Fibroblast of peridontal ligament (primary cell): ENCODE data around the gene SLC6A19.

Experiments
- DNase-seq: peaks from one replicate; pipeline ENCODE4 v3.0.0-alpha.2; 2010; ENCODE audit errors: extremely low read depth

Gene SLC6A19

GRCh38 chr5:1209489-1209852 is 8.1 kb downstream of the SLC6A19 start:
- DNase-seq = no peak

GRCh38 chr5:1209896-1210776 is 8.7 kb downstream of the SLC6A19 start:
- no peak for DNase-seq

GRCh38 chr5:1210832-1211251 is 9.4 kb downstream of the SLC6A19 start:
- no peak for DNase-seq

DNA sequence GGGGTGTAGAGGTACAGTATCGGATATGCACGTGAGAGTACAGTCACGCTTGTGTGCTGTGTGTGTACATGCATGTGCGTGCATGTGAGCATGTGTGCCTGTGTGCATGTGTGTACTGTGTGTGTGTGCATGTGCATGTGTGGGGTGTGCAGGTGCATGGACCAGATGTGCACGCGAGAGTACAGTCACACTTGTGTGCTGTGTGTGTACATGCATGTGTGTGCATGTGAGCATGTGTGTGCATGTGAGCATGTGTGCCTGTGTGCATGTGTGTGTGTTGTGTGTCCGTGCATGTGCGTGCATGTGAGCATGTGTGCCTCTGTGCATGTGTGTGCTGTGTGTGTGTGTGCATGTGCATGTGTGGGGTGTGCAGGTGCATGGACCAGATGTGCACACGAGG is 10.3 kb downstream of the SLC6A19 start:
- DNase-seq = no peak

DNA sequence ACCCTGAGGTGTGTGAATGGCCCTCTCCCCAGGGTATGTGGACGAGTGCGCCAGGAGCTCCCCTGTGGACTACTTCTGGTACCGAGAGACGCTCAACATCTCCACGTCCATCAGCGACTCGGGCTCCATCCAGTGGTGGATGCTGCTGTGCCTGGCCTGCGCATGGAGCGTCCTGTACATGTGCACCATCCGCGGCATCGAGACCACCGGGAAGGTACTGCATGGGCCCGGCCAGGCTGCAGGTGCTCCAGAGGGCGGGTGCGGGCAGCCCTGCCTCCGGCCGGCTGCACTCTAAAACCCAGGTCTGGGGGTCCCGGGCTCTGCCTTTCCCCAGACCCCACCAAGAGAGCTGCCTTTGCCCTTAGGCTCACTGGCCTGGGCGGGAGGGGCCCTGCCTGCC is 10.9 kb downstream of the SLC6A19 start:
- no peak for DNase-seq

- no peak for DNase-seq
Observed at GRCh38 chr5:1212881-1213280, 11.5 kb downstream of the SLC6A19 start.

GRCh38 chr5:1213508-1214162 is 12.2 kb downstream of the SLC6A19 start:
- no peak for DNase-seq

GRCh38 chr5:1214163-1214935 is 13.0 kb downstream of the SLC6A19 start:
- no peak for DNase-seq

GRCh38 chr5:1214936-1215220 is 13.5 kb downstream of the SLC6A19 start:
- no peak for DNase-seq

- no peak for DNase-seq
Observed at GRCh38 chr5:1215320-1216096, 14.1 kb downstream of the SLC6A19 start.

GRCh38 chr5:1216211-1216917 is 15.0 kb downstream of the SLC6A19 start:
- DNase-seq = no peak

- no peak for DNase-seq
Observed at GRCh38 chr5:1216918-1217295, 15.5 kb downstream of the SLC6A19 start.

DNA sequence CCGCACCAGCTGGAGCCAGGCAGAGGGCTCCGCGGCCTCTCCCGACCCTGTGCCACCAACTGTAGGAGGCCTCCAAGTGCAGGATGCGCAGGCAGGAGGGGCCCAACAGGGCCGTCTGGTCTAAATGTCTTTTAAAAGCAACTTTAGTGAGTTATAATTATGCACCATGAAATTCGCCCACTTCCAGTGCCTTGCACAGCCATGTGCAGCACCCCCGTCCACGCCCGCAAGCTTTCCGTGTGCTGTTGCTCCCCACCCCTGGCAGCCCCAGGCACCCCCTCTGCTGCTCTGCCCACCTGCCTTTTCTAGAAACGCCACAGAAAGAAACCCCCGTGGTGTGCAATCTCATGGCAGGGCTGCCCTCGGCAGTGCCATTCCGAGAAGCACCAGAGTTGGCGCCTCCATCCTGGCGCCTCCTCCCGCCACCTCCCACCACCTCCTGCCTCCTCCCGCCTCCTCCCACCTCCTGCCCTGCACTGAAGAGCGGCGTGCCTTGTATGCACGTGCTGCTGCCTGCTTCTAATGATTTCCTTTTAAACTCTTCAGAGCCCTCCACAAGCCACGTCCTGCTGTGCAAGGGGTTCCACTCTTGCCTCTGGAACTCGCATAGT is 16.3 kb downstream of the SLC6A19 start:
- no peak for DNase-seq

- DNase-seq = no peak
Observed at GRCh38 chr5:1218351-1219080, 17.1 kb downstream of the SLC6A19 start.

DNA sequence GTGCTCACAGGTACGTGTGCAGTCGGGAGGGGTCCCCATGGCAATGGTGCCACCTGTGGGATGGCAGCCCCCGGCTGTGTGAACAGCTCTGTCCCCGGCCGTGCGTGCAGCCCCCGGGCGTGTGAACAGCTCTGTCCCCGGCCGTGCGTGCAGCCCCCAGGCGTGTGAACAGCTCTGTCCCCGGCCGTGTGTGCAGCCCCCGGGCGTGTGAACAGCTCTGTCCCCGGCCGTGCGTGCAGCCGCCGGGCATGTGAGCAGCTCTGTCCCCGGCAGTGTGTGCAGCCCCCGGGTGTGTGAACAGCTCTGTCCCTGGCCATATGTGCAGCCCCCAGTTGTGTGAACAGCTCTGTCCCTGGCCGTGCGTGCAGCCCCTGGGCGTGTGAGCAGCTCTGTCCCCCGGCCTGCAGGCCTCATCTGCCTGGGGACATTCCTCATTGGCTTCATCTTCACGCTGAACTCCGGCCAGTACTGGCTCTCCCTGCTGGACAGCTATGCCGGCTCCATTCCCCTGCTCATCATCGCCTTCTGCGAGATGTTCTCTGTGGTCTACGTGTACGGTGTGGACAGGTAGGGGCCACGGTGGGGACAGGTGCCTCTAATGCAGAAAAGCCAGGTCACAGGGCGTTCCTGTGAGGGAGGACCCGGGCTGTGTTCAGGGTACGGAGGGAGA is 17.8 kb downstream of the SLC6A19 start:
- no peak for DNase-seq

DNA sequence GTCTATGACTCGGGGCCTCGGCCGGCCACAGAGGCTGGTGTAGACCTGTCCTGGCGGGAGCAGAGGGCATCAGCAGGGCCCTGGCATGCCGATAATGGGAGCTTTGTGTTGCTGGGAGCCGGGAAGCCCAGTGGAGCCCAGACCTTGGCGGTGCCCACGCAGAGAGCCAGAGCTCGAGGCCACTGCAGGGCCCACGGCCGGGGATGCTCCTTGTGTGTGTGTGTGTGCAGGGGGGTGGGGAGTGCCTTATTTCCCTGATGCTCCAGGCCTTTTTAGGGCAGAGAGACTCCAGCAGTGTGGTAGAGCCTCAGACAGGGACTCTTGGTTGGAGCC is 18.3 kb downstream of the SLC6A19 start:
- DNase-seq = no peak

DNA sequence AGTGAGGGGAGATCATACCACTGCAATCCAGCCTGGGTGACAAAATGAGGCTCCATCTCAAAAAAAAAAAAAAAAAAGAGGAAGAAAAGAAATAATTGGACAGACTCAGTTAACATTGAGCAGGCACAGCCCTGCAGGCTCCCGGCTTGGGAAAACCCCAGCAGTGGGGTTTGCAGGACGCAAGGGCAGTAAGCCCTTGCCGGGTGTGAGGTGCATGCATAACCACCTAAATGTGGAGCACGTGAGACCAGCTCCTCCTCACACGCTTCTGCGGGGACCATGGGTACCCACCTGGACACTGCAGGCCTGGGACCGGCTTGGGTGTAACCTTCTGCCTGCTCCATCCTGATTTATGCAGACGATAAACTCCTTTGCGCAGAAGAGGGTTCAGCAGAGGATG is 19.0 kb downstream of the SLC6A19 start:
- no peak for DNase-seq

GRCh38 chr5:1220831-1221230 is 19.4 kb downstream of the SLC6A19 start:
- no peak for DNase-seq

- DNase-seq = no peak
Observed at GRCh38 chr5:1221721-1222120, 20.3 kb downstream of the SLC6A19 start.

DNA sequence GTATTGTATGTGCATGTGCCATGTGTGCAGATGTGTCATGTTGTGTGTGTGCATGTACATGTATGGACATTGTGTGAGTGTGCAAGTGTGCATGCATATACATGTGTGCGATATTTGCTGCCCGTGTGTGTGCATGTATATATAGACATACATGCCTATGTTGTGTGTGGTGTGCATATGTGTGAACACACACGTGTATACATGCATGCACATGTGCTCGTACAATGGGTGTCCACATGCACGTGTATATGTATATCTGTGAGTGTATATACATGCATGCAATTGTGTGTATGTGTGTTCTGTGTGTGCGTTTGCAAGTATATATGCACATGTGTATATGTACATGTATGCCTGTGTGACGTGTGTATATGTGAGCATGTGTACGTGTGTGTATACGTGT is 20.8 kb downstream of the SLC6A19 start:
- DNase-seq = no peak
